K562 (cell line): ENCODE results near the gene FAM234A. TPM values are rescaled to one million over a fixed set of nuclear protein-coding genes. Genes with fewer than 3 reads are reported as not detected.

Experiments used
- ATAC-seq: fragments of 200-7000 bp; cut with Tn5 transposase; 3 replicates; pipeline ENCODE4 v1.9.1; 2020; ENCODE audit warnings: moderate library complexity
- BruUV-seq: library from RNA; stranded (reverse); fragments of 400-500 nt; replicated peaks from 2 replicates; lab custom pipeline; 2021; lab: Mats Ljungman, UMichigan
- CTCF ChIA-PET: fragments of 300-600 bp; formaldehyde crosslinking; extraction: SDS; loops from one replicate; lab custom pipeline; 2021; ENCODE audit warnings: low intra/inter-chr PET ratio; lab: Yijun Ruan, JAX
- POLR2A ChIA-PET: fragments of 300-600, 350-650 bp; sonication (Branson Sonifier 250); formaldehyde crosslinking; extraction: SDS; loops from one replicate; lab custom pipeline; 2021; ENCODE audit warnings: antibody characterized with exemption, inconsistent platforms; lab: Yijun Ruan, JAX
- DNase-seq, 4 experiments: peaks; one replicate each; pipeline versions ENCODE4 v3.0.0 to v3.0.0-alpha.2; 2011 to 2018; ENCODE audit warnings: low spot score in 3 of 4, mixed read lengths in 3 of 4; ENCODE audit errors: extremely low read depth in 1 of 4
- FAIRE-seq: peaks from 2 replicates; lab custom pipeline; 2011; peaks lifted over from hg19 to GRCh38; lab: Jason Lieb, UNC
- H2AFZ ChIP-seq: 2 replicates; pipeline ENCODE4 v1.6.0; 2011; ENCODE audit warnings: low read depth, low read length, control low read depth, inconsistent platforms
- H3K27ac ChIP-seq: fragments of 200-600 bp; 3 replicates; pipeline ENCODE4 v1.8.0; 2011; ENCODE audit warnings: low read depth, mild to moderate bottlenecking, control low read depth, inconsistent platforms, low read length, moderate library complexity, mixed read lengths; ENCODE audit errors: extremely low read depth
- H3K27me3 ChIP-seq, 2 experiments: fragments of 300-600 bp in 1 of 2; 2 replicates in 1 of 2; 3 replicates in 1 of 2; pipeline versions ENCODE4 v1.6.0 to v1.8.0; 2011; ENCODE audit warnings: inconsistent platforms in 2 of 2, low read length in 2 of 2, mild to moderate bottlenecking in 1 of 2, mixed read lengths in 1 of 2, moderate library complexity in 1 of 2; ENCODE audit not compliant: control insufficient read depth in 2 of 2, insufficient read depth in 2 of 2
- H3K36me3 ChIP-seq: fragments of 300-600 bp; 3 replicates; pipeline ENCODE4 v1.8.0; 2011; ENCODE audit warnings: mild to moderate bottlenecking, low read length, inconsistent platforms; ENCODE audit not compliant: control insufficient read depth, insufficient read depth
- H3K4me1 ChIP-seq, 2 experiments: fragments of 200-600 bp in 1 of 2; replicated peaks in 1 of 2; 2 replicates in 1 of 2; 3 replicates in 1 of 2; pipeline versions ENCODE4 v1.5.1 to v1.8.0; 2011; ENCODE audit warnings: inconsistent platforms in 2 of 2, low read length in 2 of 2, mild to moderate bottlenecking in 1 of 2, mixed read lengths in 1 of 2, moderate library complexity in 1 of 2; ENCODE audit not compliant: control insufficient read depth in 2 of 2, insufficient read depth in 2 of 2
- H3K4me2 ChIP-seq: 2 replicates; pipeline ENCODE4 v1.6.1; 2011; ENCODE audit warnings: low read length, control low read depth, inconsistent platforms, mixed read lengths; ENCODE audit not compliant: insufficient read depth
- H3K4me3 ChIP-seq: fragments of 200-600 bp; sonication (generic), shearing (Covaris generic); 2 replicates; pipeline ENCODE4 v1.5.1; 2016; ENCODE audit warnings: control low read depth, inconsistent platforms
- H3K79me2 ChIP-seq: fragments of 200-600 bp; 3 replicates; pipeline ENCODE4 v1.8.0; 2011; ENCODE audit warnings: low read length, inconsistent platforms; ENCODE audit not compliant: control insufficient read depth, insufficient read depth
- H3K9ac ChIP-seq, 2 experiments: 2 replicates each; pipeline versions ENCODE4 v1.6.0 to v1.6.1; 2011; ENCODE audit warnings: low read depth in 2 of 2, low read length in 2 of 2, control low read depth in 1 of 2, inconsistent platforms in 1 of 2, mild to moderate bottlenecking in 1 of 2, mixed read lengths in 1 of 2; ENCODE audit not compliant: insufficient read depth in 1 of 2
- H3K9me1 ChIP-seq: one replicate; pipeline ENCODE4 v1.6.0; 2011; ENCODE audit warnings: inconsistent platforms, mild to moderate bottlenecking, low read length, moderate library complexity; ENCODE audit not compliant: control insufficient read depth, insufficient read depth
- H3K9me3 ChIP-seq: replicated peaks from 2 replicates; pipeline ENCODE4 v1.5.1; 2011; ENCODE audit warnings: low read depth, low read length, inconsistent platforms; ENCODE audit not compliant: control insufficient read depth, insufficient read depth
- H4K20me1 ChIP-seq: replicated peaks from 2 replicates; pipeline ENCODE4 v1.6.1; 2011; ENCODE audit warnings: low read length, inconsistent platforms, mixed read lengths; ENCODE audit not compliant: control insufficient read depth, insufficient read depth
- C11orf30 ChIP-seq: fragments of 450-650 bp; IDR thresholded peaks from 2 replicates; pipeline ENCODE4 v1.6.1; 2016; ENCODE audit warnings: low read depth, mild to moderate bottlenecking
- CREB5 ChIP-seq: fragments of 250-450 bp; sonication (Bioruptor Pico); IDR thresholded peaks from 2 replicates; pipeline ENCODE4 v1.5.0; 2020; ENCODE audit warnings: mild to moderate bottlenecking
- CREM ChIP-seq: IDR thresholded peaks from 2 replicates; pipeline ENCODE4 v1.6.1; 2014; ENCODE audit warnings: antibody characterized with exemption, low read depth
- DMBX1 ChIP-seq: fragments of 250-450 bp; sonication (Bioruptor Pico); IDR thresholded peaks from 2 replicates; pipeline ENCODE4 v1.8.0; 2022; ENCODE audit warnings: inconsistent platforms, mild to moderate bottlenecking, moderate library complexity, borderline replicate concordance
- DPF2 ChIP-seq: fragments of 450-650 bp; IDR thresholded peaks from 2 replicates; pipeline ENCODE4 v1.6.1; 2016
- HMG20B ChIP-seq: fragments of 250-450 bp; sonication (Bioruptor Pico); IDR thresholded peaks from 2 replicates; pipeline ENCODE4 v1.5.0; 2021; ENCODE audit warnings: mild to moderate bottlenecking
- IRF2 ChIP-seq: sonication (generic); formaldehyde crosslinking; IDR thresholded peaks from 2 replicates; pipeline ENCODE4 v1.8.1; 2022; ENCODE audit warnings: mild to moderate bottlenecking, missing genetic modification reagents
- KDM4B ChIP-seq, 2 experiments: fragments of 450-650 bp in 1 of 2; sonication (generic) in 1 of 2; IDR thresholded peaks; 2 replicates each; pipeline ENCODE4 v1.6.1; 2016 to 2017; ENCODE audit warnings: borderline replicate concordance in 2 of 2, antibody characterized with exemption in 1 of 2, low read depth in 1 of 2, mild to moderate bottlenecking in 1 of 2
- L3MBTL2 ChIP-seq: fragments of 450-650 bp; IDR thresholded peaks from 2 replicates; pipeline ENCODE4 v1.6.1; 2016; ENCODE audit warnings: mild to moderate bottlenecking, moderate library complexity
- MECOM ChIP-seq: fragments of 250-450 bp; sonication (Bioruptor Pico); IDR thresholded peaks from 2 replicates; pipeline ENCODE4 v1.8.0; 2022; ENCODE audit warnings: inconsistent platforms
- NCOA4 ChIP-seq: fragments of 450-650 bp; IDR thresholded peaks from 2 replicates; pipeline ENCODE4 v1.6.1; 2018; ENCODE audit warnings: mild to moderate bottlenecking; ENCODE audit not compliant: partially characterized antibody
- NCOA6 ChIP-seq: fragments of 450-650 bp; IDR thresholded peaks from 2 replicates; pipeline ENCODE4 v1.6.1; 2017; ENCODE audit warnings: mild to moderate bottlenecking
- NFIX ChIP-seq: fragments of 250-450 bp; sonication (Bioruptor Pico); IDR thresholded peaks from 2 replicates; pipeline ENCODE4 v1.4.0; 2020; ENCODE audit warnings: low read depth, mild to moderate bottlenecking, moderate library complexity
- RB1 ChIP-seq: fragments of 450-650 bp; IDR thresholded peaks from 2 replicates; pipeline ENCODE4 v1.6.1; 2017; ENCODE audit warnings: low read depth, mild to moderate bottlenecking
- RBM17 ChIP-seq: fragments of 200-400 bp; formaldehyde crosslinking; IDR thresholded peaks from 2 replicates; pipeline ENCODE4 v1.6.1; 2017; ENCODE audit warnings: low read depth, mild to moderate bottlenecking, low read length, borderline replicate concordance
- SMAD4 ChIP-seq: fragments of 250-450 bp; sonication (Bioruptor Pico); conservative IDR thresholded peaks from 2 replicates; pipeline ENCODE4 v1.8.0; 2021; ENCODE audit warnings: inconsistent platforms, mild to moderate bottlenecking, moderate library complexity
- ZNF175 ChIP-seq: fragments of 200-800 bp; sonication (Bioruptor generic); IDR thresholded peaks from 2 replicates; pipeline ENCODE4 v1.6.1; 2016; ENCODE audit warnings: low read depth, mild to moderate bottlenecking, missing genetic modification characterization, missing compliant biosample characterization
- ZNF561 ChIP-seq: fragments of 450-650 bp; formaldehyde crosslinking; conservative IDR thresholded peaks from 2 replicates; pipeline ENCODE4 v1.4.0; 2020; ENCODE audit warnings: mild to moderate bottlenecking, moderate library complexity
- ZNF785 ChIP-seq: fragments of 250-450 bp; sonication (Bioruptor Pico); IDR thresholded peaks from 2 replicates; pipeline ENCODE4 v1.4.0; 2020; ENCODE audit warnings: mild to moderate bottlenecking
- WGBS: fragments of 100-300 bp; shearing (Covaris generic); methylation state at CpG from one replicate; pipeline ENCODE4 v1.1.6; 2016; ENCODE audit warnings: low coverage, mixed read lengths; ENCODE audit not compliant: insufficient coverage; ENCODE audit errors: missing lambda C conversion rate; 5-methylcytosine and 5-hydroxymethylcytosine counted together
- in situ Hi-C: fragments of 300-500 bp; cut with MboI; formaldehyde crosslinking; loops from 4 replicates; pipeline ENCODE4 v1.15.0; 2018; ENCODE audit warnings: inconsistent platforms, mixed read lengths
- intact Hi-C: fragments of 100-400 bp; cut with micrococcal nuclease; formaldehyde crosslinking; loops from 2 replicates; pipeline ENCODE4 v1.14.2; 2022
- polyA plus RNA-seq, 8 experiments: library from polyadenylated mRNA; depleted of rRNA in 4 of 8; stranded (reverse) in 5 of 8; unstranded in 3 of 8; fragments of >200 nt; fragmentation: Nextera tagmentation in 2 of 8; fragmentation: Illumina TruSeq in 1 of 8; extraction: Ambion mirVana in 2 of 8; extraction: Trizol in 1 of 8; gene quantifications; 2 replicates each; pipeline versions ENCODE4 v1.2.1 to v1.2.3, GENCODE V29; 2011 to 2014; ENCODE audit warnings: inconsistent platforms in 1 of 8, missing spikeins in 1 of 8
- total RNA-seq, 7 experiments: library from RNA; depleted of rRNA in 6 of 7; stranded (reverse); fragments of >200 nt in 6 of 7; fragmentation: Illumina TruSeq in 2 of 7; extraction: Trizol in 2 of 7; gene quantifications; 2 replicates each; pipeline versions ENCODE4 v1.2.1 to v1.2.3, GENCODE V29; 2011 to 2021; ENCODE audit warnings: low replicate concordance in 1 of 7
- TF ChIP-seq, protein P1 (sequence below): fragments of 250-450 bp; sonication (Bioruptor Pico); IDR thresholded peaks from 2 replicates; pipeline ENCODE4 v1.4.0; 2020

FAM234A gene
- total and polyA plus RNA-seq, 9 of the 15 experiments (the other 6 are each of a cell fraction or from before 2014, with no cell fraction given) = 1.0 to 47.9 (median 15.0) TPM

DNA sequence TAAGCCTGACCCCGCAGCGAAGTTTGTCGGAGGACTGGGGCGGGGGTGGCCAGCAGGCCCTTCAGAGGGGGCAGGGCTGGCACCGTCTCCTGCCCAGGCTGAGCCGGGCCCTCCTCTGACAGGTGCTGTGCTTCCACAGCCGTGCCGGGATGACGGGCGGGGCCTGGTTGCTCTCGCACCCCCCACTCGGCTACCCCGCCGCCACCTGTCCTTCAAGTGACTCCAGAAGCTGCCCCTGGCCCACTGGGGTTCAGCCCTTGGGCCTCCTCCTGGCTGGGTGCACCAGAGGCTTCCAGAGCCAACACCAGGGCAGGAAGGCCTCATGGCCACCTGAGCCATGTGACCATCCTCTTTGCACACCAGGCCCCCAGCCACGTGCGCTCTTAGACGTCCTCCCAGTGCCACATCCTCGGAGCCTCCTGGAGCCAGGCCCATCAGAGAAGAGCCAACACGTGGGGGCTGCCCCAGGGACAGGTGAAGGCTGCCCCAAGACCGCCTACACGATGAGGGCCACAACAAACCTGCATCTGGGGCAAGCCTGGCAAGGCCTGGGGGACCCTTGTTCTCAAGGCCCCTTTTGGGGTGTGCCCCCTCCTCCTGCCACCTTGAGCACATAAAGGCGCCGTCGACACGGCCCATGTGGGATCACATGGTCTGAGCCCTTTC is 55.5 kb downstream of the FAM234A start:
- DNase-seq = no peak
- H4K20me1 ChIP-seq = no peaks in the 10 kb centered on the region
- H3K9ac ChIP-seq = peak overlapping the region in 1 of 2 experiments; percentile 13; a peak in 1 of 4 replicates
- H3K27me3 ChIP-seq = no peaks in the 10 kb centered on the region
- H3K4me3 ChIP-seq = no peak overlapping the region
- H3K9me3 ChIP-seq = no peaks in the 10 kb centered on the region
- intact Hi-C loops = no loop called here
- peaks cover 77% of the 10 kb centered on the region; the same call in 1 of the 3 replicates for H3K36me3 ChIP-seq
- no peaks in the 10 kb centered on the region for H3K9me1 ChIP-seq
- no peak overlapping the region for H3K4me2 ChIP-seq
- no peak for ATAC-seq
- no TSS peak for BruUV-seq
- TF ChIP-seq C11orf30 = no peak
- no peak for TF ChIP-seq IRF2 (CRISPR knock-in tag)
- no peak for TF ChIP-seq NCOA4
- TF ChIP-seq ZNF561 = no peak
- TF ChIP-seq ZNF175 (CRISPR knock-in tag) = no peak
- no peak for TF ChIP-seq DMBX1 (CRISPR knock-in tag)
- no peak for TF ChIP-seq NFIX
- TF ChIP-seq RB1 = no peak
- TF ChIP-seq L3MBTL2 = no peak
- no peak for TF ChIP-seq DPF2
- TF ChIP-seq ZNF785 (CRISPR knock-in tag) = no peak
- TF ChIP-seq MECOM = no peak
- no peak for TF ChIP-seq CREM
- TF ChIP-seq SMAD4 (CRISPR knock-in tag) = no peak
- TF ChIP-seq, protein P1, sequence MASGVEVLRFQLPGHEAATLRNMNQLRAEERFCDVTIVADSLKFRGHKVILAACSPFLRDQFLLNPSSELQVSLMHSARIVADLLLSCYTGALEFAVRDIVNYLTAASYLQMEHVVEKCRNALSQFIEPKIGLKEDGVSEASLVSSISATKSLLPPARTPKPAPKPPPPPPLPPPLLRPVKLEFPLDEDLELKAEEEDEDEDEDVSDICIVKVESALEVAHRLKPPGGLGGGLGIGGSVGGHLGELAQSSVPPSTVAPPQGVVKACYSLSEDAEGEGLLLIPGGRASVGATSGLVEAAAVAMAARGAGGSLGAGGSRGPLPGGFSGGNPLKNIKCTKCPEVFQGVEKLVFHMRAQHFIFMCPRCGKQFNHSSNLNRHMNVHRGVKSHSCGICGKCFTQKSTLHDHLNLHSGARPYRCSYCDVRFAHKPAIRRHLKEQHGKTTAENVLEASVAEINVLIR (CRISPR knock-in tag) = no peak
- no peak for TF ChIP-seq CREB5 (CRISPR knock-in tag)
- no peak for TF ChIP-seq NCOA6
- no peak for TF ChIP-seq HMG20B
- no peak for TF ChIP-seq RBM17
- no peak for TF ChIP-seq KDM4B (IDR thresholded peaks at IDR 0.05; ENCODE audit: borderline replicate concordance in 2 of 2, low read depth in 1 of 2)
- CTCF ChIA-PET = no interaction called here
- FAIRE-seq = no peak
- in situ Hi-C loops = no loop called here
- peaks cover 0 to 26% of the 10 kb centered on the region in 2 experiments; a peak in 2 of 5 replicates for H3K4me1 ChIP-seq
- no peak overlapping the region for H2AFZ ChIP-seq
- no peak overlapping the region for H3K27ac ChIP-seq
- WGBS = 92% methylated on average over 18 of the region's 25 CpGs
- POLR2A ChIA-PET = no interaction called here
- H3K79me2 ChIP-seq = no peaks in the 10 kb centered on the region
